ENCODE results near the gene LCE1D.

The LCE1D gene

GRCh38 chr1:152817309-152817708 is 20.8 kb downstream of the LCE1D start:
- no peak for DNase-seq (ENCODE audit: low spot score)

- DNase-seq (ENCODE audit: low spot score): no peak
These were observed 26.8 kb downstream of the LCE1D start for GRCh38 chr1:152823294-152823693.

GRCh38 chr1:152824964-152825363 is 28.4 kb downstream of the LCE1D start:
- no peak for DNase-seq (ENCODE audit: low spot score)

GRCh38 chr1:152827173-152827572 is 30.7 kb downstream of the LCE1D start, which contains the start of gene LCE1A:
Gene LCE1A (plus strand): TSS chr1:152827473. CDS start chr1:152827473, 0 bp downstream.
- no peak for DNase-seq (ENCODE audit: low spot score)

- DNase-seq (ENCODE audit: low spot score): no peak
These were observed 40.3 kb downstream of the LCE1D start for GRCh38 chr1:152836870-152837269.

- DNase-seq (ENCODE audit: low spot score): no peak
These were observed 46.0 kb downstream of the LCE1D start, which contains the start of gene LCE6A for GRCh38 chr1:152842556-152842955. Gene LCE6A (plus strand): TSS chr1:152842856. CDS start chr1:152843521, 665 bp downstream.

Measured in SW480 (cell line).